BJ (cell line): Measurements from ENCODE around the gene NELL2. TPM values are rescaled to one million over a fixed set of nuclear protein-coding genes. Genes with fewer than 3 reads are reported as not detected.

Experiments used
- CTCF ChIA-PET: fragments of 350-600 bp; formaldehyde crosslinking; extraction: SDS; loops from one replicate; lab custom pipeline; 2021; ENCODE audit warnings: antibody characterized with exemption, inconsistent platforms; lab: Yijun Ruan, JAX
- POLR2A ChIA-PET: fragments of 300-600 bp; sonication (Branson Sonifier 250); formaldehyde crosslinking; extraction: SDS; loops from one replicate; lab custom pipeline; 2021; ENCODE audit warnings: antibody characterized with exemption; lab: Charles Lee
- DNase-seq: peaks from one replicate; pipeline ENCODE4 v3.0.0-alpha.2; 2011; ENCODE audit warnings: low read depth
- H3K27me3 ChIP-seq: 2 replicates; pipeline ENCODE4 v1.6.0; 2011; ENCODE audit warnings: low read length; ENCODE audit not compliant: control insufficient read depth, insufficient read depth
- H3K36me3 ChIP-seq: 2 replicates; pipeline ENCODE4 v1.5.1; 2011; ENCODE audit warnings: low read length; ENCODE audit not compliant: control insufficient read depth, insufficient read depth
- H3K4me3 ChIP-seq: 2 replicates; pipeline ENCODE4 v1.5.1; 2011; ENCODE audit warnings: low read depth, mild to moderate bottlenecking, control low read depth, low read length
- polyA plus RNA-seq: library from polyadenylated mRNA; depleted of rRNA; stranded (reverse); fragments of >200 nt; gene quantifications from 2 replicates; pipeline ENCODE4 v1.2.3, GENCODE V29; 2011
- TF ChIP-seq, protein P1 (sequence below): IDR thresholded peaks from 2 replicates; pipeline ENCODE4 v1.5.1; 2011; ENCODE audit warnings: low read depth, mild to moderate bottlenecking, control low read depth, inconsistent platforms, low read length, moderate library complexity; ENCODE audit not compliant: insufficient read depth

The NELL2 gene
- polyA plus RNA-seq, 1 experiment = 0.23 TPM

GRCh38 chr12:44771485-44772021 is 104.6 kb downstream of the NELL2 start:
- POLR2A ChIA-PET = no interaction called here

GRCh38 chr12:44765796-44766195 is 110.3 kb downstream of the NELL2 start:
- CTCF ChIA-PET = interaction anchor here (2.4 kb wide), 1 partner anchor 9 kb away, joined by 6 read pairs; no protein-coding TSS in a partner anchor
- TF ChIP-seq, protein P1, sequence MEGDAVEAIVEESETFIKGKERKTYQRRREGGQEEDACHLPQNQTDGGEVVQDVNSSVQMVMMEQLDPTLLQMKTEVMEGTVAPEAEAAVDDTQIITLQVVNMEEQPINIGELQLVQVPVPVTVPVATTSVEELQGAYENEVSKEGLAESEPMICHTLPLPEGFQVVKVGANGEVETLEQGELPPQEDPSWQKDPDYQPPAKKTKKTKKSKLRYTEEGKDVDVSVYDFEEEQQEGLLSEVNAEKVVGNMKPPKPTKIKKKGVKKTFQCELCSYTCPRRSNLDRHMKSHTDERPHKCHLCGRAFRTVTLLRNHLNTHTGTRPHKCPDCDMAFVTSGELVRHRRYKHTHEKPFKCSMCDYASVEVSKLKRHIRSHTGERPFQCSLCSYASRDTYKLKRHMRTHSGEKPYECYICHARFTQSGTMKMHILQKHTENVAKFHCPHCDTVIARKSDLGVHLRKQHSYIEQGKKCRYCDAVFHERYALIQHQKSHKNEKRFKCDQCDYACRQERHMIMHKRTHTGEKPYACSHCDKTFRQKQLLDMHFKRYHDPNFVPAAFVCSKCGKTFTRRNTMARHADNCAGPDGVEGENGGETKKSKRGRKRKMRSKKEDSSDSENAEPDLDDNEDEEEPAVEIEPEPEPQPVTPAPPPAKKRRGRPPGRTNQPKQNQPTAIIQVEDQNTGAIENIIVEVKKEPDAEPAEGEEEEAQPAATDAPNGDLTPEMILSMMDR = no peak
- H3K27me3 ChIP-seq = no peaks in the 10 kb centered on the region
- no peak overlapping the region for H3K4me3 ChIP-seq
- POLR2A ChIA-PET = no interaction called here
- DNase-seq = no peak
- H3K36me3 ChIP-seq = no peaks in the 10 kb centered on the region

More at GRCh38 chr12:44771485-44772021, 104.6 kb downstream of the NELL2 start:
- Histone ChIP-seq H3K36me3 (no peaks in the 10 kb centered on the region), H3K4me3 (no peak overlapping the region), H3K27me3 (no peaks in the 10 kb centered on the region)
- TF ChIP-seq, protein P1 = no peak
- CTCF ChIA-PET = no interaction called here
- DNase-seq = no peak

DNA sequence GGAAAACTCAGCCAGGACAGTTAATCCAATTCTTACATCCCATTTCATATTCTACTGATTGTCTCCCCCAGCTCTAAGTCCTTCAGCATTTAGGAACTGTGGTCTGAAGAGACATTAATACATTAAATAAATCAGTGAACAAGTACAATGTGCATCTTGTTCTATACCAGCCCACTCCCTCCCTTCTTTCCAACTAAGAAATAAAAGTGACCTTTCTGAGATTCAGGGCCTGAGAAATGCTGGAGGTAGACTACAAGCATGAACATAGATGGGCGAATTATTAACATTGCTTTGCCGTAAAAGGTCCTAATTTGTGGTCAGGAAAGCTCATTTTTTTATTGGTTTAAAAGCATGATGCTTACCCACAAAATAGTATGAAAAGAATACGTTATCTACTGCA is 113.1 kb downstream of the NELL2 start:
- ChIA-PET POLR2A (no interaction called here), CTCF (interaction anchor here (2.3 kb wide), 1 partner anchor 13 kb away, joined by 12 read pairs; no protein-coding TSS in a partner anchor)
- H3K4me3 ChIP-seq = no peak overlapping the region
- H3K36me3 ChIP-seq = no peaks in the 10 kb centered on the region
- no peak for DNase-seq
- no peaks in the 10 kb centered on the region for H3K27me3 ChIP-seq
- TF ChIP-seq, protein P1 = no peak

DNA sequence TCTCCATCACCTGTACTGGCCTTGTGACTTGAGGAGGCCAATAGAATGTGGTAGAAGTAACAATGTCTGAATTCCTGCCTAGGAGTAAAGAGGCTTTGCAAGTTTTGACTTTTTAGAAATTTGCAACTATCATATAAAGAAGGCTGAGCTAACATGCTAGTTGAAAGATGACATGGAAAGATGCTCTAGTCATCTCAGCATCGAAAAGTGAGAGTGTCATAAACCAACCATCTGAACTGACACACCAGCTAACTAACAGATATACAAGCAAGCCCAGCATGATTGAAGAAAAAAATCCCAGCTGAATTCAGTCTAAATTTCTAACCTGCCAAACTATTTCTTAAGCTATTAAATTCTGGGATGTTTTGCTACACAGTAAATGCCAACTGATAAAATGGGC is 116.8 kb downstream of the NELL2 start:
- no peak for DNase-seq
- TF ChIP-seq, protein P1 = no peak
- ChIA-PET CTCF (interaction anchor here (1.3 kb wide), 1 partner anchor 15 kb away, joined by 3 read pairs; no protein-coding TSS in a partner anchor), POLR2A (no interaction called here)
- no peaks in the 10 kb centered on the region for H3K27me3 ChIP-seq
- no peaks in the 10 kb centered on the region for H3K36me3 ChIP-seq
- no peak overlapping the region for H3K4me3 ChIP-seq

- TF ChIP-seq, protein P1 = no peak
- H3K27me3 ChIP-seq = no peaks in the 10 kb centered on the region
- DNase-seq = no peak
- ChIA-PET CTCF (interaction anchor here (0.6 kb wide), 1 partner anchor 20 kb away, joined by 3 read pairs; no protein-coding TSS in a partner anchor), POLR2A (no interaction called here)
- no peak overlapping the region for H3K4me3 ChIP-seq
- H3K36me3 ChIP-seq = no peaks in the 10 kb centered on the region
Measured at GRCh38 chr12:44750468-44750867, 125.6 kb downstream of the NELL2 start.
